ENCODE results near the gene ACSS3. TPM values are rescaled to one million over a fixed set of nuclear protein-coding genes. Genes with fewer than 3 reads are reported as not detected.

ACSS3 gene
- total and polyA plus RNA-seq, 2 of the 8 experiments (the other 6 are each of a cell fraction or from before 2014, with no cell fraction given) = 14.4 to 24.0 TPM

GRCh38 chr12:81274637-81275529 is 197.0 kb downstream of the ACSS3 start:
- no peak overlapping the region for H3K18ac ChIP-seq (ENCODE audit: extremely low read depth, low read length)
- H3K4me2 ChIP-seq (ENCODE audit: insufficient read depth in 1 of 2, low read depth in 2 of 2, low read length in 2 of 2) = no peak overlapping the region
- H3K4me1 ChIP-seq (replicated peaks in 1 of 4; ENCODE audit: control insufficient read depth in 3 of 4, insufficient read depth in 4 of 4, low read length in 3 of 4) = no peaks in the 10 kb centered on the region
- no peak overlapping the region for H3K4ac ChIP-seq (replicated peaks; ENCODE audit: insufficient read length, low read depth, low read length)
- H3K23me2 ChIP-seq (ENCODE audit: low read depth, low read length) = no peaks in the 10 kb centered on the region
- FAIRE-seq (no peak), DNase-seq (ENCODE audit: low read depth in 1 of 2, low spot score in 2 of 2) (no peak)
- H2AK5ac ChIP-seq (ENCODE audit: low read depth, low read length) = no peak overlapping the region
- H3K27ac ChIP-seq (ENCODE audit: low read depth, low read length) = no peak overlapping the region
- H3K9ac ChIP-seq (replicated peaks in 1 of 4; ENCODE audit: extremely low read depth in 1 of 4, low read depth in 3 of 4, low read length in 3 of 4) = no peak overlapping the region
- H4K8ac ChIP-seq (ENCODE audit: extremely low read depth, insufficient read depth, low read length) = no peak overlapping the region
- TF ChIP-seq HDAC2 (IDR thresholded peaks at IDR 0.05; ENCODE audit: borderline replicate concordance in 1 of 2, low read depth in 2 of 2, low read length in 2 of 2) = no peak
- no peak for TF ChIP-seq NANOG (IDR thresholded peaks at IDR 0.05; ENCODE audit: insufficient read depth, low read depth, low read length, poor library complexity, severe bottlenecking)
- no peak for TF ChIP-seq TBP (IDR thresholded peaks at IDR 0.05; ENCODE audit: low read depth, low read length)
- TF ChIP-seq JUND (IDR thresholded peaks at IDR 0.05; ENCODE audit: low read length) = no peak
- no peak for TF ChIP-seq ATF3 (IDR thresholded peaks at IDR 0.05; ENCODE audit: insufficient read depth, low read depth, low read length)
- TF ChIP-seq E2F6 (IDR thresholded peaks at IDR 0.05) = no peak
- no peak for TF ChIP-seq RXRA (IDR thresholded peaks at IDR 0.05; ENCODE audit: insufficient read depth, low read depth, low read length)
- no peak for TF ChIP-seq BRCA1 (IDR thresholded peaks at IDR 0.05; ENCODE audit: low read depth, low read length)
- TF ChIP-seq SRF (IDR thresholded peaks at IDR 0.05; ENCODE audit: low read depth, low read length) = no peak
- H2BK15ac ChIP-seq (ENCODE audit: low read length) = no peak overlapping the region
- H4K91ac ChIP-seq (replicated peaks; ENCODE audit: insufficient read length, low read length) = no peak overlapping the region
- no peak overlapping the region for H2AFZ ChIP-seq (ENCODE audit: low read length)
- no peak overlapping the region for H2BK12ac ChIP-seq (ENCODE audit: low read depth, low read length)
- no peak overlapping the region for H4K5ac ChIP-seq (ENCODE audit: insufficient read length, low read depth, low read length)
- CTCF ChIA-PET (ENCODE audit: partially characterized antibody) = no interaction called here
- POLR2A ChIA-PET (ENCODE audit: partially characterized antibody) = no interaction called here
- no peak overlapping the region for H2BK20ac ChIP-seq (ENCODE audit: low read length)
- no peaks in the 10 kb centered on the region for H3K79me1 ChIP-seq (ENCODE audit: low read depth, low read length)
- H3K56ac ChIP-seq (replicated peaks; ENCODE audit: insufficient read length, low read depth, low read length) = no peak overlapping the region
- H2BK5ac ChIP-seq (ENCODE audit: low read depth, low read length) = no peak overlapping the region
- no peak overlapping the region for H3K14ac ChIP-seq (ENCODE audit: insufficient read length)
- no peak overlapping the region for H3K23ac ChIP-seq (ENCODE audit: insufficient read length)
- no peak overlapping the region for H2BK120ac ChIP-seq (replicated peaks; ENCODE audit: low read depth, low read length)
- H3K36me3 ChIP-seq (ENCODE audit: control insufficient read depth in 2 of 4, insufficient read depth in 4 of 4, low read length in 3 of 4) = no peaks in the 10 kb centered on the region
- H3K79me2 ChIP-seq (ENCODE audit: control insufficient read depth in 1 of 2, insufficient read depth in 2 of 2, low read length in 2 of 2) = no peaks in the 10 kb centered on the region
- no peaks in the 10 kb centered on the region for H3K27me3 ChIP-seq (replicated peaks in 1 of 4; ENCODE audit: control insufficient read depth in 3 of 4, extremely low read depth in 1 of 4, insufficient read depth in 3 of 4, low read length in 3 of 4)
- no peak overlapping the region for H3K4me3 ChIP-seq (ENCODE audit: extremely low read depth in 1 of 4, insufficient read depth in 2 of 4, low read depth in 3 of 4, low read length in 4 of 4)
- H3K9me3 ChIP-seq (ENCODE audit: insufficient read depth in 2 of 2, low read depth in 1 of 2, low read length in 1 of 2) = no peaks in the 10 kb centered on the region
- no peaks in the 10 kb centered on the region for H4K20me1 ChIP-seq (replicated peaks in 1 of 2; ENCODE audit: control insufficient read depth in 1 of 2, insufficient read depth in 2 of 2, low read length in 2 of 2)
- WGBS, 2 experiments (ENCODE audit: extremely low coverage in 1 of 2, insufficient coverage in 1 of 2, insufficient read length in 1 of 2, insufficient replicate concordance in 2 of 2, low coverage in 1 of 2, low lambda C conversion rate in 2 of 2, missing lambda C conversion rate in 1 of 2) = 91% methylated on average over 8 of the region's 8 CpGs; no CpG with 5 or more reads in 1 of the 2 experiments

Data from H1 (cell line).